HepG2 (cell line): ENCODE measurements around the gene SGPP1. TPM values are rescaled to one million over a fixed set of nuclear protein-coding genes. Genes with fewer than 3 reads are reported as not detected.

Experiments used
- ATF7-NPFF ChIP-seq: sonication (generic); formaldehyde crosslinking; IDR thresholded peaks from 2 replicates; pipeline ENCODE4 v1.8.1; 2023; ENCODE audit warnings: mild to moderate bottlenecking, low read depth, missing genetic modification reagents, moderate library complexity
- ZNF124 ChIP-seq: sonication (generic); formaldehyde crosslinking; IDR thresholded peaks from 2 replicates; pipeline ENCODE4 v1.4.0; 2020; ENCODE audit warnings: missing genetic modification reagents
- ZNF24 ChIP-seq: fragments of 450-650 bp; IDR thresholded peaks from 2 replicates; pipeline ENCODE4 v1.6.1; 2017; ENCODE audit warnings: antibody characterized with exemption, mild to moderate bottlenecking
- ZNF746 ChIP-seq: sonication (generic); formaldehyde crosslinking; IDR thresholded peaks from 2 replicates; pipeline ENCODE4 v1.8.0; 2022; ENCODE audit warnings: mild to moderate bottlenecking, missing genetic modification reagents
- polyA plus RNA-seq, 8 experiments: library from polyadenylated mRNA; depleted of rRNA in 3 of 8; stranded (reverse) in 7 of 8; unstranded in 1 of 8; fragments of >200 nt; fragmentation: Illumina TruSeq in 4 of 8; extraction: Trizol in 4 of 8; gene quantifications; 2 replicates each; pipeline versions ENCODE4 v1.2.1 to v1.2.3, GENCODE V29; 2011 to 2016; ENCODE audit warnings: low read depth in 4 of 8, missing spikeins in 1 of 8, mixed read lengths in 1 of 8; ENCODE audit not compliant: insufficient read depth in 1 of 8
- total RNA-seq, 5 experiments: library from RNA; depleted of rRNA; stranded (reverse); fragments of >200 nt; fragmentation: Illumina TruSeq; extraction: Trizol; gene quantifications; 2 replicates each; pipeline ENCODE4 v1.2.3, GENCODE V29; 2016; ENCODE audit warnings: low read depth in 1 of 5
- TF ChIP-seq, protein P1 (sequence below): sonication (generic); formaldehyde crosslinking; IDR thresholded peaks from 2 replicates; pipeline ENCODE4 v1.5.0; 2020; ENCODE audit warnings: missing genetic modification reagents, mild to moderate bottlenecking, borderline replicate concordance
- TF ChIP-seq, protein P2 (sequence below), 2 experiments: fragments of 450-650 bp in 1 of 2; sonication (generic) in 1 of 2; formaldehyde crosslinking in 1 of 2; IDR thresholded peaks; 2 replicates each; pipeline versions ENCODE4 v1.6.1 to v1.8.0; 2016 to 2022; ENCODE audit warnings: antibody characterized with exemption in 1 of 2, mild to moderate bottlenecking in 1 of 2, missing genetic modification reagents in 1 of 2

The SGPP1 gene
- total and polyA plus RNA-seq, 2 of the 13 experiments (the other 11 are each of a cell fraction or from before 2014, with no cell fraction given), result 6.4 to 6.8 TPM

DNA sequence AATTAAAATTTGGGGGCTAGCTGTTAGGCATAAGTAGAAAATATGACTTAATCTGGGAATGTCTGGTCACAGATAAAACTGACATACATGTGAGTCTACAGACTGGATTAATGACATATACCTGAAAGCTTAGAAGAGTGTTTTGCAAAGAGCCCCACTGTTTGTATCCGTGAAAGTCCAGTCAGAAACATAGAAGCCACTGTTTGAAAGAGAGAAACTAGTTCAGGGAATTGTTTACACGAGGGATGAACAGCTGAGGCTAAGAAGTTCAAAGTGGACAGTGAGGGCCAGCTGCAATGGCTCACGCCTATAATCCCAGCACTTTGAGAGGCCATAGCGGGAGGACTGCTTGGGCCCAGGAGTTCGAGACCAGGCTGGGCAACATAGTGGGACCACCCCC, 36.2 kb upstream of the SGPP1 start (continued):
- TF ChIP-seq ZNF24 (peak; percentile 25; the same call in 1 of the 2 replicates), ZNF746 (CRISPR knock-in tag) (no peak), ZNF124 (CRISPR knock-in tag) (no peak), ATF7-NPFF (CRISPR knock-in tag) (no peak)
- TF ChIP-seq, protein P1, sequence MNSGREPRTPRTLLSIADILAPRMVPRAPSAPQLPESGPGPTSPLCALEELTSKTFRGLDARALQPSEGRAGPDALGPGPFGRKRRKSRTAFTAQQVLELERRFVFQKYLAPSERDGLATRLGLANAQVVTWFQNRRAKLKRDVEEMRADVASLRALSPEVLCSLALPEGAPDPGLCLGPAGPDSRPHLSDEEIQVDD, result no peak
- TF ChIP-seq, protein P2, sequence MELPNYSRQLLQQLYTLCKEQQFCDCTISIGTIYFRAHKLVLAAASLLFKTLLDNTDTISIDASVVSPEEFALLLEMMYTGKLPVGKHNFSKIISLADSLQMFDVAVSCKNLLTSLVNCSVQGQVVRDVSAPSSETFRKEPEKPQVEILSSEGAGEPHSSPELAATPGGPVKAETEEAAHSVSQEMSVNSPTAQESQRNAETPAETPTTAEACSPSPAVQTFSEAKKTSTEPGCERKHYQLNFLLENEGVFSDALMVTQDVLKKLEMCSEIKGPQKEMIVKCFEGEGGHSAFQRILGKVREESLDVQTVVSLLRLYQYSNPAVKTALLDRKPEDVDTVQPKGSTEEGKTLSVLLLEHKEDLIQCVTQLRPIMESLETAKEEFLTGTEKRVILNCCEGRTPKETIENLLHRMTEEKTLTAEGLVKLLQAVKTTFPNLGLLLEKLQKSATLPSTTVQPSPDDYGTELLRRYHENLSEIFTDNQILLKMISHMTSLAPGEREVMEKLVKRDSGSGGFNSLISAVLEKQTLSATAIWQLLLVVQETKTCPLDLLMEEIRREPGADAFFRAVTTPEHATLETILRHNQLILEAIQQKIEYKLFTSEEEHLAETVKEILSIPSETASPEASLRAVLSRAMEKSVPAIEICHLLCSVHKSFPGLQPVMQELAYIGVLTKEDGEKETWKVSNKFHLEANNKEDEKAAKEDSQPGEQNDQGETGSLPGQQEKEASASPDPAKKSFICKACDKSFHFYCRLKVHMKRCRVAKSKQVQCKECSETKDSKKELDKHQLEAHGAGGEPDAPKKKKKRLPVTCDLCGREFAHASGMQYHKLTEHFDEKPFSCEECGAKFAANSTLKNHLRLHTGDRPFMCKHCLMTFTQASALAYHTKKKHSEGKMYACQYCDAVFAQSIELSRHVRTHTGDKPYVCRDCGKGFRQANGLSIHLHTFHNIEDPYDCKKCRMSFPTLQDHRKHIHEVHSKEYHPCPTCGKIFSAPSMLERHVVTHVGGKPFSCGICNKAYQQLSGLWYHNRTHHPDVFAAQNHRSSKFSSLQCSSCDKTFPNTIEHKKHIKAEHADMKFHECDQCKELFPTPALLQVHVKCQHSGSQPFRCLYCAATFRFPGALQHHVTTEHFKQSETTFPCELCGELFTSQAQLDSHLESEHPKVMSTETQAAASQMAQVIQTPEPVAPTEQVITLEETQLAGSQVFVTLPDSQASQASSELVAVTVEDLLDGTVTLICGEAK (IDR thresholded peaks at IDR 0.05), result no peak
- TF ChIP-seq, protein P2 (CRISPR knock-in tag; IDR thresholded peaks at IDR 0.05), result no peak
- TF ChIP-seq, all 625 proteins: peak for 78
